PFSK-1 (cell line): Measurements from ENCODE around the gene PLEKHA6.

ENCODE experiments used
- FOXP2 ChIP-seq: optimal IDR thresholded peaks from 2 replicates; pipeline ENCODE3; 2011; ENCODE audit warnings: borderline replicate concordance, control low read depth, inconsistent platforms; ENCODE audit not compliant: insufficient read depth; ENCODE audit errors: extremely low read length, extremely low read depth
- POLR2AphosphoS5 ChIP-seq: IDR thresholded peaks from 2 replicates; pipeline ENCODE4 v1.6.1; 2012; ENCODE audit warnings: low read depth, mild to moderate bottlenecking, control low read depth, low read length, moderate library complexity
- SIN3A ChIP-seq: IDR thresholded peaks from 2 replicates; pipeline ENCODE4 v1.6.1; 2012; ENCODE audit warnings: mild to moderate bottlenecking, low read length, moderate library complexity, borderline replicate concordance; ENCODE audit not compliant: insufficient read depth
- TAF1 ChIP-seq: IDR thresholded peaks from 2 replicates; pipeline ENCODE4 v1.6.1; 2012; ENCODE audit warnings: low read length, control low read depth, borderline replicate concordance; ENCODE audit not compliant: insufficient read depth
- TF ChIP-seq, protein P1 (sequence below), 2 experiments: IDR thresholded peaks; 2 replicates each; pipeline versions ENCODE4 v1.6.1 to v1.8.0; 2011 to 2012; ENCODE audit warnings: low read depth in 2 of 2, low read length in 2 of 2, control low read depth in 1 of 2, inconsistent platforms in 1 of 2, mild to moderate bottlenecking in 1 of 2, moderate library complexity in 1 of 2; ENCODE audit not compliant: insufficient read depth in 1 of 2

PLEKHA6 gene

DNA sequence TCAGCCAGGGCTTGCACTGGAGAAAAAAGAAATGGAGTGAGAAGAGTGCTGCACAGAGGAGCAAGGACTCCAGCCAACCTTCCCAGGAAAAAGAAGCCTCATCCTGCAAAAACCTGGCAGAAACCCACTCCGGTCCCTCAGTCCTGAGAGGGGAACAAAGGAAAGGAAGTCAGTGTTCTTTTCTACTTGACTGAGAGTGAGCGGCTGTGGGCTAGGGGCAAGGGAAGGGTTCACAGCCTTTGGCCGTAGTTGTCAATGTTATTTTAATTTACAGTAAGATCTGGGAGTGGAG lies 137.0 kb downstream of the PLEKHA6 start:
- TF ChIP-seq FOXP2 (no peak), TAF1 (no peak), SIN3A (no peak), POLR2AphosphoS5 (no peak)
- TF ChIP-seq, protein P1, sequence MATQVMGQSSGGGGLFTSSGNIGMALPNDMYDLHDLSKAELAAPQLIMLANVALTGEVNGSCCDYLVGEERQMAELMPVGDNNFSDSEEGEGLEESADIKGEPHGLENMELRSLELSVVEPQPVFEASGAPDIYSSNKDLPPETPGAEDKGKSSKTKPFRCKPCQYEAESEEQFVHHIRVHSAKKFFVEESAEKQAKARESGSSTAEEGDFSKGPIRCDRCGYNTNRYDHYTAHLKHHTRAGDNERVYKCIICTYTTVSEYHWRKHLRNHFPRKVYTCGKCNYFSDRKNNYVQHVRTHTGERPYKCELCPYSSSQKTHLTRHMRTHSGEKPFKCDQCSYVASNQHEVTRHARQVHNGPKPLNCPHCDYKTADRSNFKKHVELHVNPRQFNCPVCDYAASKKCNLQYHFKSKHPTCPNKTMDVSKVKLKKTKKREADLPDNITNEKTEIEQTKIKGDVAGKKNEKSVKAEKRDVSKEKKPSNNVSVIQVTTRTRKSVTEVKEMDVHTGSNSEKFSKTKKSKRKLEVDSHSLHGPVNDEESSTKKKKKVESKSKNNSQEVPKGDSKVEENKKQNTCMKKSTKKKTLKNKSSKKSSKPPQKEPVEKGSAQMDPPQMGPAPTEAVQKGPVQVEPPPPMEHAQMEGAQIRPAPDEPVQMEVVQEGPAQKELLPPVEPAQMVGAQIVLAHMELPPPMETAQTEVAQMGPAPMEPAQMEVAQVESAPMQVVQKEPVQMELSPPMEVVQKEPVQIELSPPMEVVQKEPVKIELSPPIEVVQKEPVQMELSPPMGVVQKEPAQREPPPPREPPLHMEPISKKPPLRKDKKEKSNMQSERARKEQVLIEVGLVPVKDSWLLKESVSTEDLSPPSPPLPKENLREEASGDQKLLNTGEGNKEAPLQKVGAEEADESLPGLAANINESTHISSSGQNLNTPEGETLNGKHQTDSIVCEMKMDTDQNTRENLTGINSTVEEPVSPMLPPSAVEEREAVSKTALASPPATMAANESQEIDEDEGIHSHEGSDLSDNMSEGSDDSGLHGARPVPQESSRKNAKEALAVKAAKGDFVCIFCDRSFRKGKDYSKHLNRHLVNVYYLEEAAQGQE (IDR thresholded peaks at IDR 0.05; ENCODE audit: insufficient read depth in 1 of 2, low read depth in 2 of 2, low read length in 2 of 2), result no peak

DNA sequence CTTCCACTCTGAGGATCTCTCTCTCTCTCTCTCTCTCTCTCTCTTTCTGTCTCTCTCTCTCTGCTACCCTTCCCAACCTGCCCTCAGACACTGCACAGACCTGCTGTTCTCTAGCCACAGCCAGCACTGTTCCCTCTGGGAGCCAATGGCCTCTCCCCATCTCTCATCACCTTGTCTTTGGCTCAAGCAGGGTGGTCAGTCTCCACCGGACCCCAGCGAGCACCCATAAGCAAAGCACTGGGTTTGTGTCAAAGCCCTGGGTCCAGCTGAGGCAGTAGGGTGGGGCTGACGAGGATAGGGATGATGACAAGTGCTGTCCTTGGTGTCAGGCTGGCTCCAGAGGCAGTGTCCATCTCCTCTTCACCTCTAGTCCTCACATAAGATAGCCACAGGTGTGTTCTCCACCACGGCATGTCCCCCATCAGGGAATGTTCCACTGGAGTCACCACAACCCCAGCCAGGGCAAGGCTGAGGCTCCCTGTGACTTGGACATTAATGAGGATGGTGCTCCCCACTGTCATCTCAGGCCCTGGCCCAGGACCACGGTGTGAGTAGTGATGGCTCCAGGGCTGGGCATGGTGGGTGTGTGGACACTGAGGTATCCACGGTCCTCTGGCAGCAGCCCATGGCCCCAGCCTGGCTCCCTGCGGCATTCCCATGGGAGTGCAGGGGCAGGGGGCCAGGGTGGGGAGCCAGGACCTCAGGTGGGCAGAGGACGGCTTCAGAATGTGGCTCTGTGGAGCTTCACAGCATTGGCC lies 137.5 kb downstream of the PLEKHA6 start:
- TF ChIP-seq SIN3A, result no peak
- TF ChIP-seq, protein P1 (IDR thresholded peaks at IDR 0.05; ENCODE audit: insufficient read depth in 1 of 2, low read depth in 2 of 2, low read length in 2 of 2), result no peak
- TF ChIP-seq TAF1, result no peak
- TF ChIP-seq POLR2AphosphoS5, result no peak
- TF ChIP-seq FOXP2, result no peak

DNA sequence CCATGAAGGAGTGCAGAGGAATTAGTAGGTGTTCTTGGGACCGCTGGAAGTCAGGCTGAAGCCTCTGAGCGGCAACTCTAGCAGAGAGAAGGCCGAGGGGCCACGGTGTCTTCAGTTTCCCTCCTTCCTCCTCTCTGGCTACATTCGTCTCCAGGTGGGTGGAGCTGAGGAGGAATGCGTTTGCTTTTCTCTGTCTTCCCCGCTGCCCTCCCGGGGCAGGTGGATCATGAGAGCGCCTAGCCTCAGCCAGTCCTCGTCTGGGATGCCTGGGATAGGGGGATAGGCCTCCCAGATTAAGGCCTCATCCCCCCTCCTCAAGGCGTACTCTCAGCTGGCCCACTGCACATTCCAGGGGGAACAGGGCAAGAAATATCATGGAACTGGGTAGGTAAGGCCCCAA lies 138.5 kb downstream of the PLEKHA6 start:
- no peak for TF ChIP-seq FOXP2
- no peak for TF ChIP-seq TAF1
- TF ChIP-seq, protein P1 (IDR thresholded peaks at IDR 0.05; ENCODE audit: insufficient read depth in 1 of 2, low read depth in 2 of 2, low read length in 2 of 2), result no peak
- no peak for TF ChIP-seq SIN3A
- TF ChIP-seq POLR2AphosphoS5, result no peak

DNA sequence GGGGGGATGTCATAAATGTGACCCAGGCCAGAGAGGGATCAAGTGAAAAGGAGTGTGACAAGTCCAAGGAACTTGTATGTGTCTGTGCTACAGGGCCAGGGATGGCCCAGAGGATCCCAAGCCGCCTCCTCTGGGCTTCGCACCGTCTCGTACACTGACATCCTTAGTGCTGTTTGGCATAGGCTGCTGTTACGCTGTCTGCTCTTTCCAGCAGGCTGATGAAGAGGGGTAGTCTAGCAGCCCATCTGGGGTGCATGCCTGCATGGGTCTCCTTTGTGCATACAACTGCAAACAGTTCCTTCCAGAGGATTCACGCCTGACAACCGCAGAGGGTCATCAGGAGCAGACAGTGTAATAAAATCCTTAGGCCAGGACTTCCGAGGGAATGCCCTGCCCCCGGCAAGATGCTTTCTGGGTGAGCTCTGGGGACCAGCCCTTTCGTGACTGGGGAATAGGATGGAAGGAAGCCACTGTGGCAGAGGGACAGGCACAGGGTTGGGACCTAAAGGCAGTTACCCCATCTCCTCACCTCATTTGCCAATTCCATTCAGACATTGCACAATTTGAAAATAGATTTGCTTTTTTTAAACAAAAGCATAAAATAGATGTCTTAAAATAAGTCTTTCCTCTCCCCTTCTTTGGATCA lies 139.6 kb downstream of the PLEKHA6 start:
- no peak for TF ChIP-seq POLR2AphosphoS5
- TF ChIP-seq, protein P1 (IDR thresholded peaks at IDR 0.05; ENCODE audit: insufficient read depth in 1 of 2, low read depth in 2 of 2, low read length in 2 of 2), result no peak
- no peak for TF ChIP-seq FOXP2
- TF ChIP-seq TAF1, result no peak
- no peak for TF ChIP-seq SIN3A
